Measurements from ENCODE around the gene P2RY2.
"Not testable (repeated sequence)": the region's sequence is repeated elsewhere in the genome, so short reads cannot be mapped to it uniquely, and the experiment has no call there.

Gene P2RY2

DNA sequence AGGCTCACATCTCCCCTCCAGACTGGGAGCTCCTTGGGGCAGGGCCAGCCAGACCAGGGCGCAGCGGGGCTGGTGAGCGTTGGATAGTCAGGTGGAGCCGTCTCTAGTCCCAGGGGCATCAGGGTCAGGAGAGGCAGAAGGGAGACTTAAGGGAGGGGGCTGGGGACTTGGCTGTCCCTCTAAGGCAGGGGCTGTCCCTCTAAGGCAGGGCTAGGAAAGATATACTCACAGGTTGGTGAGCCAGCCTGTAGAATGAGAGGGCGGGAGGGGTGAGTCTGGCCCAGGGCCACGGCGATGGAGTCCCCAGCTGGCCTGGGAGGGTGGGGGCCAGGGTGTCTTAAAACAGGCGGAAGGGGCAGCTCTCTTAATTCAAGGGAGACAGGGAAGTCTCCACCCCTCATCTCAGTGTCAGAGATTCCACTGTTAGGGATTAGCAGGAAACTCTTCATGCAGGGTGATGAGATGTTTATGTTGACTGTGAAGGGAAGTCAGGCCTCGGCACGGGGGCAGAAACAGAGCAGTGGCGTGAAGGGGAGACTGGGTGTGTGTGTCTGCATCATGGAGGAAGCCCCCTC, 11.3 kb downstream of the P2RY2 start:
- FAIRE-seq: no peak

DNA sequence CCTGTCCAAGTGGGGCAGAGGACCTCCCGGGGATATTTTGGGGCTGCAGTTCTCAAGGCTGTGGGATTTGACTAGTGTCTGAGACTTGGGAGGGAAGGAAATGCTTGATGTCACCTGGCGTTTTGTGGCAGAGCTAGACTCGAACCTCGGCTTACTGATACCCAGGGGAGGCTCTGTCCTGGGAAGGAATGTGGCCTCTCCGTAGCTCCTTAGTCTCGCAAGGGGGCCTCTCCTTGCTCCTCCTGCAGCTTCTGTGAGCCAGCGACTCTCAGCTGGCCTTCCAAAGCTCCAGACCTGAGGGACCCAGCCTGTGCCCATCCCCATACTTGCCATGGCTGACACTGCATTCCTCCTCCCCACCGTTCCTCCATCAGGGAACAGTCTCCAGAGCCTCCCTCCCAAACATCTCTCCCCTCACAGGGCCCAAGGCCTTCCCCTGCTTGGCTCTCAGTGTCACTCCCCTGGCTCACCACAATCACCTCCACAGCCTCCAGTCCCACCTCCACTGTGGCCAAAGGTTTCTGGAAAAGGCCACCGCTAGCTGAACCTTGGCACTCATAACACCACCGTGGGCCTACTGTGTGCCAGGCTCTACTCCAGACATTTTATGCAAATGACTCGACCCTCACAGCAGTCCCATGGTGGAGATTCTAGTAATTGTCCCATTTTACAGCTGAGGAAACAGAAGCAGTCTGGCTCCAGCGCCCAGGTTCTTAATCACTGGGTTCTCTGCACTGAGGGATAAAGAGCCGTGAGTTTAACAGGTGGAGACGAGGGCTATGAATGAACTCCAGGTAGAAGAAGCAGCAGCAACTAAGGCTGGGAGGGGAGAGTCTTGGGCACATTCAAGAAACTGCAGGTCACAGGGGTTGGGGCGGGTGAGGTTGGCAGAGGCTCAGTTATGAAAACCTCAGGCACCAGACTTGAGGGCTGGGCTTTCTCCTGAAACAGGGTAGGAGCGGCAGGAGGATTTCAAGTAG, 12.1 kb downstream of the P2RY2 start:
- no peak for FAIRE-seq

DNA sequence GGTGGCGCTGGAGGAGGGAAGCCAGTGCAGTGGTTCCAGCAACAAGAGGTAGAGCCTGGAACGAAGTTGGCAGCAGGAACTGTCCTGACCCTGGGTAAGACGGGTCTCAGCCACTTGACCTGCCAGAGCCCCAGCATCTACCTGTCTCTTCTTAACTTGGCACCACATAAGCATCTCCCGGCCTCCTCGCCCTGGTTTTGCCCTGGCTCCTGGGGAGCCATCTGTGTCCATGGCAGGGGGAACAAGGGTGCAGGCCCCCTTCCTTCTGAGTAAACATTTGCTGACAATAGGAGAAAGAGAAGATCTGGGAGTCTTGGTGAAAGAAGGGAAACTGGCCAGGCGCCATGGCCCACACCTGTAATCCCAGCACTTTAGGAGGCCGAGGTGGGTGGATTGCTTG, 12.8 kb downstream of the P2RY2 start:
- FAIRE-seq: no peak

DNA sequence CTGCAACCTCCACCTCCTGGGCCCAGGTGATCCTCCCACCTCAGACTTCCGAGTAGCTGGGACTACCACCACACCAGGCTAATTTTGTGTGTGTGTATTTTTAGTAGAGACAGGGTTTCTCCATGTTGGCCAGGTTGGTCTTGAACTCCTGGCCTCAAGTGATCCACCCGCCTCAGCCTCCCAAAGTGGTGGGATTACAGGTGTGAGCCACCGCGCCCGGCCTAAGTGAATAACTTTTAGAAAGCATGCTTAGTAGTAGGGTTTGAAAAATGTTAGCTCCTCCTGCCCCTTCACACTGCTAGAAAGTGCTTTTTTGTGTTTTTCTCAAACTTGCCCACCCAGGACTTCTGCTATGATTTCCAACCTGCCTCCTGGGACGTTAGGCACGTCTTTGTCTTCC, 14.4 kb downstream of the P2RY2 start:
- not testable (repeated sequence) for FAIRE-seq

DNA sequence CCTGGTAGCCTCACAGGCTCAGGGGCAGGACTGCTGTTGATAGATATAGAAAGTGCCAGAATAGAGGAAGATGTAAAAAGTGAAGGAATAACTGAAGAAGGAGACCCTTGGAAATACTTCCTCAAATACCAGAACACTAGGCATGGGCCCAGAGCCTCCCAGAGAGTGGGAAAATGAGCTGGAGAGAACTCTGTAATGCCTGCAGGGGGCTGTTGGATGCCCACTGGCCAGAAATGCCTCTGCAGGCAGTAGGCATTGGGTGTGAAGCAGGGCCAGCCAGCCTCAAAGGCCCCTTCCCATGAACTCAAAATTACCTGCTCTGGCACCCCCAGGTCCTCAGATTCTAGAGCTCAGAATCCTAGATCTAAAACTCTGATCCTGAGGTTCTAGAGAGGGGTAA, 15.1 kb downstream of the P2RY2 start:
- FAIRE-seq: no peak

DNA sequence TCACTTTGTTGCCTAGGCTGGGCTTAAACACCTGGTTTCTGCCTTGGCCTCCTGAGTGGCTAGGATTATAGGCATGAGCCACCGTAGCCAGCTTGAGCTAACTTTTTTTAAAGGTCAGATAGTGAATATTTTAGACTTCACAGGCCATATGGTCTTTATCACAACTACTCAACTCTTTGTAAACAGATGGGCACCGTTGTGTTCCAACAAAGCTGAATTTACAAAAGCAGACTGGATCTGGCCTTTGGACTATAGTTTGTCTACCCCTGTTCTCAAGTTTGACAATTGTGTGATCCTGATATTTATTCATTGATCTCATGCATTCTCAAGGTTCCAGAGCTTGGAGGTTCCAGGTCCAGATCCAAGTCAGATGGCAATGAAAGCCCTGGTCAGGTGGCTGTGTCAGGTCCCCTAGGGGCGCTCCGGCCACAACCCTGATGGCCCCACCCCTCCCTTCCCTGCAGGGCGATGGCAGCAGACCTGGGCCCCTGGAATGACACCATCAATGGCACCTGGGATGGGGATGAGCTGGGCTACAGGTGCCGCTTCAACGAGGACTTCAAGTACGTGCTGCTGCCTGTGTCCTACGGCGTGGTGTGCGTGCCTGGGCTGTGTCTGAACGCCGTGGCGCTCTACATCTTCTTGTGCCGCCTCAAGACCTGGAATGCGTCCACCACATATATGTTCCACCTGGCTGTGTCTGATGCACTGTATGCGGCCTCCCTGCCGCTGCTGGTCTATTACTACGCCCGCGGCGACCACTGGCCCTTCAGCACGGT, 15.8 kb downstream of the P2RY2 start:
- no peak for FAIRE-seq

DNA sequence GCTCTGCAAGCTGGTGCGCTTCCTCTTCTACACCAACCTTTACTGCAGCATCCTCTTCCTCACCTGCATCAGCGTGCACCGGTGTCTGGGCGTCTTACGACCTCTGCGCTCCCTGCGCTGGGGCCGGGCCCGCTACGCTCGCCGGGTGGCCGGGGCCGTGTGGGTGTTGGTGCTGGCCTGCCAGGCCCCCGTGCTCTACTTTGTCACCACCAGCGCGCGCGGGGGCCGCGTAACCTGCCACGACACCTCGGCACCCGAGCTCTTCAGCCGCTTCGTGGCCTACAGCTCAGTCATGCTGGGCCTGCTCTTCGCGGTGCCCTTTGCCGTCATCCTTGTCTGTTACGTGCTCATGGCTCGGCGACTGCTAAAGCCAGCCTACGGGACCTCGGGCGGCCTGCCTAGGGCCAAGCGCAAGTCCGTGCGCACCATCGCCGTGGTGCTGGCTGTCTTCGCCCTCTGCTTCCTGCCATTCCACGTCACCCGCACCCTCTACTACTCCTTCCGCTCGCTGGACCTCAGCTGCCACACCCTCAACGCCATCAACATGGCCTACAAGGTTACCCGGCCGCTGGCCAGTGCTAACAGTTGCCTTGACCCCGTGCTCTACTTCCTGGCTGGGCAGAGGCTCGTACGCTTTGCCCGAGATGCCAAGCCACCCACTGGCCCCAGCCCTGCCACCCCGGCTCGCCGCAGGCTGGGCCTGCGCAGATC, 16.5 kb downstream of the P2RY2 start:
- no peak for FAIRE-seq

DNA sequence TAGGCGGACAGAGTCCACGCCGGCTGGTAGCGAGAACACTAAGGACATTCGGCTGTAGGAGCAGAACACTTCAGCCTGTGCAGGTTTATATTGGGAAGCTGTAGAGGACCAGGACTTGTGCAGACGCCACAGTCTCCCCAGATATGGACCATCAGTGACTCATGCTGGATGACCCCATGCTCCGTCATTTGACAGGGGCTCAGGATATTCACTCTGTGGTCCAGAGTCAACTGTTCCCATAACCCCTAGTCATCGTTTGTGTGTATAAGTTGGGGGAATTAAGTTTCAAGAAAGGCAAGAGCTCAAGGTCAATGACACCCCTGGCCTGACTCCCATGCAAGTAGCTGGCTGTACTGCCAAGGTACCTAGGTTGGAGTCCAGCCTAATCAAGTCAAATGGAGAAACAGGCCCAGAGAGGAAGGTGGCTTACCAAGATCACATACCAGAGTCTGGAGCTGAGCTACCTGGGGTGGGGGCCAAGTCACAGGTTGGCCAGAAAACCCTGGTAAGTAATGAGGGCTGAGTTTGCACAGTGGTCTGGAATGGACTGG, 17.2 kb downstream of the P2RY2 start:
- FAIRE-seq: no peak

DNA sequence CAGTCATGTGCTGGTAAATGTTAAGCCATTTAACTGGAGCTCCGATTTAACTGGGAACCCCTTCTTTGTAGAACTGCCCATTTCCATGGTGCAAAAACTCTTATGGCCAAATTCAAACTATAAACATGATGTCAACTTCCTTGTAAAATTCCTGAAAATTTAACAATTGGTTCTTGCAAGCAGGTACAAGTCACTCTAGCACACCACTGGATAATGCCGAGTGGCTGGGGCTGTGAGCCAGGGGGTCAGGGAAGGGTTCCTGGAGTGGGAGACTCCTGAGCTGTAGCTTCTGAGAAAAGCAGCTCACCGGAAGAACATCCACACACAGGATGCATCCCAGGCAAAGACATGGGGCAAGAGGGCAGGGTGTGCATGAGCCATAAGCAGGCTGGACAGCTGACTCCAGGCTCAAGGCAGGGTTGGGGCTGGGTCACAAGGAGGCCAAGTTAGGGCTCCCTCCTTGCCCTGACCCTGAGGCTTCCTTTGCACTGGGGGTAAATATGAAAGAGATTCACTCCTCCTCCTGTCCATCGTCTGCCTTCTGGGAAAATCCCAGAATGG, 18.2 kb downstream of the P2RY2 start:
- no peak for FAIRE-seq

DNA sequence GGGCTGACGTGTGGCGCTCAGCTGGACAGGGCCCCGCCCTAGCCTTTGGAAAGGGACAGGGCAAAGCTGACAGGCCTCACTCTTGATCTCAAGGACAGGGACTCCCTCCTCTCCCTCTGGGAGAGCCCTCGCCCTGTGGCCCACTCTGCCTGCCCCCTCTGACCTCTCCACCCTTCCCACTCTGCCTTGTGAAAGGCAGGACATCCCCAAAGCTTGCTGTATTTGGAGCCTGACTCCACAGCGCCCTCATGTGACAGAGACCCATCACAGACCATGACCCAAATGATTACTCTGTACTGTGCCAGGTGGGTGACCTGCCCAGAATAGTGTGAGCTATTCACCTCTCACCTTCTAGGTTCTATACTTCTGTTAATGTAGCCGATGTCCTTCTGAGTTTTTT, 18.8 kb downstream of the P2RY2 start:
- no peak for FAIRE-seq

DNA sequence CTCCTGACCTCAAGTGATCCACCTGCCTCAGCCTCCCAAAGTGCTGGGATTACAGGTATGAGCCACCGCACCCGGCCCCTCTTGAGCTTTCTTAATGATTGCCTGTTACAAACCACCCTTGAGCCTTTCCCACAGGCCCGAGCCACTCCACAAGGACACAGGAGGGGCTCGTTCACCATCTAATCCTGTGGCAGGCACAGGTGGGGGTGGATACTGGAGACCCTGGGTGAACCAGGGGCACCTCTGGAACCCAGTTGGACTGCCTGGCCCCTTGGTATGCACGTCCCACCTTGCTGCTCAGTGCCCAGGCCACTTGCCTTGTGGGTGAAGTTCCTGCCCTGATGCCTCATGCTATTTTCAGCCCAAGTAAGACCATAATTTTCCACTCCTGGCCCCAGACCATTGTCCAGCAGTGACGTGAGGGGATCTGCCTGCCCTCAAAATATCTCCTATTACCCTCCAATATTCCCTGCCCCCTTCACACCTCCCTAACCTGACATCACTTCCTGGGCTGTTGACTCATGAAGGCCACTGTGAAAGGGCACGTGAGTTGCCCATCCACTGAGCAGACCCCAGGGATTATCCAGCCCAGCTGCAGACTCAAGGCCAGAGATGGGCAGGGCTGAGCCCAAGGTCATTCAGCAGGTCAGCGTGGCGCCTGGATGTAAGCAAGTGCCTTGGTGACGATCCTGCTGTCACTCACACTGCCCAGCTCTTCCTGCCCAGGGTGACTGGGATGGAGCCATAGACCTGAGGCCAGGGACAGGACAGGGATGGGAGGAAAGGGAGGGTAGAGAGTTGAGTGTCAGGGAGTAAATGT, 19.6 kb downstream of the P2RY2 start:
- no peak for FAIRE-seq

DNA sequence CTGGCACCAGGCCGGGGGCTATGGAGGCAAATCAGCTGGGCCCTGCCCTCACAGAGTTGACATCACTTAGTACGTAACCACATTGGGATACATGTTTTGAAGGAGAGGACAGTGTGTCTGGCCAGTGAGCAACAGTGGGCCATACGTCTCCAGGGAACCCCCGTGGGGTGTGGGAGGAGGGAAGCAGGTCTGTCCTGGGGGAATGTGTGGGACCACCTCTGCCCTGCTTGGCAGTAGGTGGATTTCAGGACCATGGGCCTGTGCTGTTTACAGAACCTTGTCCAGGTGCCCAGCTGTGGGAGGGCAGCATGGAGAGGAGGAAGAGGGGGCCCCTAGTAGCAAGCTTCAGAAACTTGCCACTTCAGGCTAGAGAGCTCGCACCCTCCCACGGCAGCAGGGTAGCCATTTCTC, 21.0 kb downstream of the P2RY2 start:
- no peak for FAIRE-seq

DNA sequence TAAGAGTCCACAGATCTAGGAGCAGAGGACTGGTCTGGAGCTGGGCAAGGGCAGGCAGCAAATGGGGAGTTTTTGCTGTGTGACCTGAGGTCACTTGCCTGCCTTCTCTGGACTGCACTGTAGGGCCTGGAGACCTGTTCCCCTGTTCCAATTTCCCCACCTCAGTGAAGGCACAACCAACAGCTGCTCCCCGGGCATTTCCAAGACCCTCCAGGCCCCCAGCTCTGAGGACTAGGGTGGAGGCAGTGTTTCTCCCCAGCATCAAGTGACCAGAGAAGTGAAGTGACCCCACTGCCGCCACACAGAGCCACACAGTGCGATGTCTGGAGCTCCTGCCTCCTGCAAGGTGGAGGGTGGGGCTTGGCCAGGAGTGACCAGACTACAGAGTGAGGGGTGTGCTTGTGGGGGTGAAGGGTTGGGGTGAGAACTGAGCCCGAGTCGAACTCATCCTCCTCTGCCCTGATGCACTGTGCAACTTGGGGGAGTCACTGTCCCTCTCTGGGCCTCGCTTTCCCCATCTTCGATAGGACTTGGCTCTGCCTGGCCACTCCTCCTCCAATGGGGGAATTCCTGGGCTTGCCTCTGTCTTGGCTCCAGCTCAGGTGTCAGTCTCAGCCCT, 21.6 kb downstream of the P2RY2 start:
- no peak for FAIRE-seq

DNA sequence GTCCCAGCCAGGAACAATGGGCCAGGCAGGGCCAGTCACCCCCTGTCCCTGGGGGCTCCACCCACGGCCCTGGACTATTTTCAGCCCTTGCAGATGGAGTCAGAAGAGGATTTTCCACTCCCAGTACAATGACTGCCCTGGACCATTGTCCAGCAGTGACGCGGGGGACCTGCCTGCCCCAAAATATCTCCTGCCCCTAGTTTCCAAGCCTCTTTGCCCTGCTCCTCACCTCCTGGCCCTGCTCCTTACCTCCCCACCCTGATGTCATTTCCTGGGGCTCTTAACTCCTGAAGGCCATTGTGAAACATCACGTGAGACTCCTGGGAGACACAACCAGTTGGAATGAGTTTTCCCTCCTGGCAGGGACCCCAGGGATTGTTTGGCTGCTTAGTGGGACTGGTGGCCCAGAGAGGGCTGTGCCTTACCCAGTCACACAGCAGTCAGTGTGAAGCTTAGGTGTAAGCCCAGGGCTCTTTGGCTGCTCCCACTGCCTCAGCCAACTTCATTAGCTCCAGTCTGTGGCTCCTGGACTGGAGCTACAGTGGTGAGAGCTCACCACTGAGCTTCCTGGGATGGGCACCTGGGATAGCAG, 22.2 kb downstream of the P2RY2 start:
- no peak for FAIRE-seq

DNA sequence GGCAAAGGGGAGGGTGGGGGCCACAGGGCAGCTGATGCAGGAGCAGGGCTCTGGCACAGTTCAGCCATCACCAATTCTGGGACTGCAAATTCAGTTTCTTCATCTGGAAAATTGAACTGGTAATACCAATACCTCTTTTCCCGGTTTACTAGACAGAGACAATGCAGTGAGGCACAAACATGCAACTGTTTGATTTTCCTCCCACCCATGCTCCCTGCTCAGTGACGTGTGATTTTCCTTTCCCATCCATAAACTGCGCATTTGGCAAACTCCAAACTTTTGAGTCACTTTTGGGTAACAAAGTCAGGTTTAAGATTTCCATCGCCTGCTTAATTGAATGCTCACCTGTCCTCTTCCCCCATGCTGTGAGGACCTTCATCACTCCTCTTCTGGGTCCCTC, 23.2 kb downstream of the P2RY2 start:
- no peak for FAIRE-seq

DNA sequence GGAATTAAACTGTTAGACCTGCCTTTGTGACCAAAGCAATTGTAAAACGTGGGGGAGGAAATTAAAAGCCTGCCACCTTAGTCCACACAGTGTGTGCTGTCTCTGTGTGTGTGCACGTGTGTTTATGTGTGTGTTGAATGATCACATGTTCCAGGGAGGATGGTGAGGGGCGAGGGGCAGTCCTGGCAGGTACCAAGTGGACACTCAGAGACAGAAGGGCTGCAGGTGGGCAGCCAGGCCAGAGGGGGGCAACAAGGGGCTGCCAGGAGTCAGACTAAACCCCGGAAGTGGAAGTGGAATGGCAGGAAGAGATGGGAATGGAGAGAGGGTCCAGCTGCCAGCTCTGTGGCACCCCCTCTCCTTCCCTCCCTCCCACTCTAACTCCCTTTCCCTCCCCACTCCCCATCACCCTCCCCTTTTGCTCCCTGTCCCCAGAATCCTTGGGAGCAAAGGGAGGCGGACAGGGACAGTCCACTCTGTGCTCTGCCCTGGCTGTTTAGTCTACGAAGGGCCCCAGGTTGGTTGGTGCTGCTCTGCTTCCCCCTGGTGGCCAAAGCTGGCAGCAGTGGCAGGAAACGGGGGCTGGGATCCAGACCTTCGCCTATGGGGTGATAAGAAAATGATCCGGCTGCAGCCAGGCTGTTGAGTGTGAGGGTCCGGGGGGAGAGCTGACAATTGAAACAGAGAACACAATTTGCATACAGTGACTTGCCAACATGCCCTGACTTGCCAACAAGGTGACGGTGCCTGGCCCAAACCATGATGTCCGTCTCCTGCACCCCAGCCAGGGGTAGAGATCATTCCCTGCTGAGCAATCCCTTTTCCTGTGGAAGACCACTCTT, 24.4 kb downstream of the P2RY2 start:
- FAIRE-seq: no peak

DNA sequence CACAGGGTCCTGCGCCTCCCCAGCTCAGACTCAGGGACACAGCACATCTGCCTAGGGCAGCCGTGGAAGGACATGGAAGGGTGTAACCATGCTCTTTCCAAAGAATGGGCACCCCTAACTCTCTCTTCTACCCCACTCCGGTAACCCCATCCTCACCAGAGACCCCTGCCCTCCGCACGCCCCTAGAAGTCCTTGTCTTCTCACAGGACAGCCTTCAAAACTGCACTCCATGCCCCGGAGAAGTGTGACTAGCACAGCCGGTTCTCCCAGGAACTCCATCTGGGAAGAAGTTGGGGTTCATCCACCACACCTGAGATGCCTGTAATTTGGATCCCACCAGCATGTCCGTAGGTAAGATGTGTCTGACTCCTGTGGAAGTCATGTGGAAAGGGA, 25.0 kb downstream of the P2RY2 start:
- no peak for FAIRE-seq

DNA sequence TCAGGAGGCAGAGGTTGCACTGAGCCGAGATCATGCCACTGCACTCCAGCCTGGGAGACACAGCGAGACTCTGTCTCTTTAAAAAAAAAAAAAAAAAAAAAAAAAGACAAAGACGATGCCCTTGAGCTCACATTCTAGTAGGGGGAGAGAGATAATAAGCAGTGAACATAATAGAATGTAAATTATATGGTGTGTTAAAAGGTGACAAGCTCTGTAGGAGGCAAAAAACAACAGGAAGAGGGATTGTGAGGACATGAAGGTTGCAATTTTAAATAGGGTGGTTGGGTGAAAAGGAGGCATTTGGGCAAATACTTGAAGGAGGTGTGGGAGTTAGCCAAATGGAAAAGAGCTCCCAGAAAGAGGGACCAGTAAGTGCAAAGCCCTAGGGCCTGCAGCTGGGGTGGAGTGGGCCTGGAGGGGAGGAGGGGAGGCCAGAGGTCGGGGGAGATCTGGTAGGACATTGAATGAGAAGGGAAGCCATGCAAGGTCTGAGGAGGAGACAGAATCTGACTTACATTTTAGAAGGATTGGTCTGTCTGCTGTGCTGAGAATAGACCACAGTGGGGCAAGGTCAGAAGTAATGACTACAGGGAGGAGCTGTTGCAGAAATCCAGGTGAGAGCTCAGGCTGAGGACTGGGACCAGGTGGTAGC, 26.6 kb downstream of the P2RY2 start:
- FAIRE-seq: no peak

DNA sequence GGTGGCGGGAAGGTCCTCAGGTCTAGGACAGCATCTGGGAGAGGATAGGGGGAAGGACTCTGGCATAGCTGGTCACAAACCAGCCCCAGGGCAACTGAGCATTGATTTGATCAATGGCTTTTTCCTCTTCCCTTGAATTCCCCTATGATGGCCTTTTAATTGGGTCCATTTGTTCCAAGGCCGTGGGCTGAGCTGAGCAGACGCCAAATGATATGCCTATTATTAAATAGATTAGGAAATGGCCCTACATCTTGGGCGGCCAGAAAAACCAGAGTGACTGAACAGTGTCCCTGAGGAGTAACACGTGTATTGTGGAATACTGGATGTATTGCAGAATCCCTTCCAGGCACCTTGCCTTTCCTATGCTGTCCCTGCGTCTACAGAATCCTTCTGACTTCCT, 27.4 kb downstream of the P2RY2 start:
- no peak for FAIRE-seq

Data from endometrium (tissue), 2 donors.